OCI-LY7 (cell line): Measurements from ENCODE around the gene WDR47.
"Not testable (repeated sequence)": the region's sequence is repeated elsewhere in the genome, so short reads cannot be mapped to it uniquely, and the experiment has no call there.

Experiments used
- EZH2phosphoT487 ChIP-seq: fragments of 200-600 bp; sonication (generic); IDR thresholded peaks from 2 replicates; pipeline ENCODE4 v1.6.1; 2018; ENCODE audit warnings: low read depth, borderline replicate concordance, mild to moderate bottlenecking, mixed run types, antibody characterized with exemption, low read length, moderate library complexity, mixed read lengths
- TF ChIP-seq, protein P1 (sequence below): fragments of 200-600 bp; sonication (generic); conservative IDR thresholded peaks from 2 replicates; pipeline ENCODE4 v1.5.1; 2014; ENCODE audit warnings: mild to moderate bottlenecking, antibody characterized with exemption, low read length, moderate library complexity, mixed read lengths

- TF ChIP-seq, protein P1, sequence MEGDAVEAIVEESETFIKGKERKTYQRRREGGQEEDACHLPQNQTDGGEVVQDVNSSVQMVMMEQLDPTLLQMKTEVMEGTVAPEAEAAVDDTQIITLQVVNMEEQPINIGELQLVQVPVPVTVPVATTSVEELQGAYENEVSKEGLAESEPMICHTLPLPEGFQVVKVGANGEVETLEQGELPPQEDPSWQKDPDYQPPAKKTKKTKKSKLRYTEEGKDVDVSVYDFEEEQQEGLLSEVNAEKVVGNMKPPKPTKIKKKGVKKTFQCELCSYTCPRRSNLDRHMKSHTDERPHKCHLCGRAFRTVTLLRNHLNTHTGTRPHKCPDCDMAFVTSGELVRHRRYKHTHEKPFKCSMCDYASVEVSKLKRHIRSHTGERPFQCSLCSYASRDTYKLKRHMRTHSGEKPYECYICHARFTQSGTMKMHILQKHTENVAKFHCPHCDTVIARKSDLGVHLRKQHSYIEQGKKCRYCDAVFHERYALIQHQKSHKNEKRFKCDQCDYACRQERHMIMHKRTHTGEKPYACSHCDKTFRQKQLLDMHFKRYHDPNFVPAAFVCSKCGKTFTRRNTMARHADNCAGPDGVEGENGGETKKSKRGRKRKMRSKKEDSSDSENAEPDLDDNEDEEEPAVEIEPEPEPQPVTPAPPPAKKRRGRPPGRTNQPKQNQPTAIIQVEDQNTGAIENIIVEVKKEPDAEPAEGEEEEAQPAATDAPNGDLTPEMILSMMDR: not testable (repeated sequence)
- not testable (repeated sequence) for TF ChIP-seq EZH2phosphoT487
Measured at GRCh38 chr1:109029493-109029892, 12.4 kb downstream of the WDR47 start.
